ENCODE data around the gene HIVEP2. TPM values are rescaled to one million over a fixed set of nuclear protein-coding genes. Genes with fewer than 3 reads are reported as not detected.
A peak's percentile ranks its signal among the peaks of the same experiment; 100 is the strongest.

Gene HIVEP2
- total and polyA plus RNA-seq, 5 donors from 2014 or later, result 9.7 to 76.7 (median 12.3) TPM

GRCh38 chr6:142870787-142871415, 74.1 kb downstream of the HIVEP2 start:
- peak overlapping the region in 3 of 4 donors; percentile 11 to 52 (median 19) for H3K4me3 Mint-ChIP-seq

GRCh38 chr6:142868917-142869316, 76.1 kb downstream of the HIVEP2 start:
- no peak overlapping the region for H3K4me3 Mint-ChIP-seq
- Histone ChIP-seq H3K4me3 (ENCODE audit: low read depth, low read length) (no peak overlapping the region), H3K27me3 (ENCODE audit: control insufficient read depth, insufficient read depth, low read length) (no peaks in the 10 kb centered on the region), H3K36me3 (ENCODE audit: control insufficient read depth, insufficient read depth, low read length) (peaks cover 5% of the 10 kb centered on the region), H3K9me3 (ENCODE audit: control insufficient read depth in 2 of 2, low read length in 2 of 2) (no peaks in the 10 kb centered on the region), H3K27ac (ENCODE audit: insufficient read depth, low read length, poor library complexity, severe bottlenecking) (peak overlapping the region; percentile 84), H3K4me1 (ENCODE audit: control insufficient read depth, insufficient read depth, low read length, poor library complexity, severe bottlenecking) (peaks cover 84% of the 10 kb centered on the region)
- DNase-seq (no peak), ATAC-seq (ENCODE audit: low read depth in 2 of 2) (no peak)
- H3K27ac Mint-ChIP-seq, result peak overlapping the region in 1 of 3 donors; percentile 27
- no peaks in the 10 kb centered on the region for H3K27me3 Mint-ChIP-seq
- no peaks in the 10 kb centered on the region for H3K36me3 Mint-ChIP-seq
- H3K4me1 Mint-ChIP-seq, result peaks cover 69 to 93% (median 87%) of the 10 kb centered on the region in 4 donors
- H3K9me3 Mint-ChIP-seq, result no peaks in the 10 kb centered on the region

More at GRCh38 chr6:142870787-142871415, 74.1 kb downstream of the HIVEP2 start:
- Mint-ChIP-seq H3K9me3 (no peaks in the 10 kb centered on the region), H3K27me3 (no peaks in the 10 kb centered on the region), H3K27ac (peak overlapping the region; percentile 66 to 91 (median 78)), H3K4me1 (peaks cover 73 to 93% (median 86%) of the 10 kb centered on the region in 4 donors), H3K36me3 (peaks cover 9% of the 10 kb centered on the region)
- H3K4me3 ChIP-seq (ENCODE audit: low read depth, low read length), result peak overlapping the region; percentile 22
- H3K4me1 ChIP-seq (ENCODE audit: control insufficient read depth, insufficient read depth, low read length, poor library complexity, severe bottlenecking), result peaks cover 74% of the 10 kb centered on the region
- peaks cover 7% of the 10 kb centered on the region for H3K36me3 ChIP-seq (ENCODE audit: control insufficient read depth, insufficient read depth, low read length)
- DNase-seq, result no peak
- ATAC-seq (ENCODE audit: low read depth in 2 of 2), result no peak
- H3K27ac ChIP-seq (ENCODE audit: insufficient read depth, low read length, poor library complexity, severe bottlenecking), result peak overlapping the region; percentile 84
- no peaks in the 10 kb centered on the region for H3K27me3 ChIP-seq (ENCODE audit: control insufficient read depth, insufficient read depth, low read length)
- no peaks in the 10 kb centered on the region for H3K9me3 ChIP-seq (ENCODE audit: control insufficient read depth in 2 of 2, low read length in 2 of 2)

DNA sequence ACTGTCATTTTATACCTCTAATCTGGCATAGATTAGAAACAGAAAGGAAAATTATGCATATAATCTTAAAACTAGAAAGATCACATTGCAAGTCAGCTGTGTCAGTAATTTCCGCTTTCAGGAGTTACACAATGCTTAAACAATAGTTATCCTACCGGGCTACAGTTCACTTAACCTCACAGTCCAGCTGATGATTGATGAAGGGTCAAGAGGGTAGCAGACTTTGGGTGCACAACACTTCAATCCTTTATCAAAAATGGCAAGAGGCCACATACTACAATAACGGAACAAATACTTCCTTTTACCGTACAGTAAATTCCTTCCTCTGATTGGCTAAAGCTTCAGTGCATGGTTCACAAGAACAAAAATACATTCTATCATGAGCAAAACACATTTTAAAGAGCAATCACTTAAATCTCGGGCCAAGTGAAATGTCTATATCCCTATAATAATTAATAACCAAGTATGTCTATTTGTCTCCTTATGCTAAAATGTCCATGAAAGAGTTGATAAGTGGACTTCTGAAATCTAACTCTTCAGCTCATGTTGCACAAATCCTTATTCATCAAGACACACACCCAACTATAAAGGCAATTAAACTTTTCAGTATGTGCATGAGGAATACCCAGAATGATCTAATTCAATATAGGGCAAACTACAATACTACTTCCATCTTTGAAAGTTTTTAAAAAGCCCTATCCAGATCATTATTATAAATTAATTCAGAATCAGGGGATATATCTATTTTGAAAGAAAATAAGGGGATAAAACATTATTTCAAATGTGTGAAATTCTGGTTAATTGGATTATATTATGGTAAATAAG, 76.8 kb downstream of the HIVEP2 start:
- peak in 1 of 3 donors; percentile 52 for DNase-seq
- no peaks in the 10 kb centered on the region for H3K9me3 ChIP-seq (ENCODE audit: control insufficient read depth in 2 of 2, low read length in 2 of 2)
- H3K4me3 ChIP-seq (ENCODE audit: low read depth, low read length), result peak overlapping the region; percentile 85
- peaks cover 88% of the 10 kb centered on the region for H3K4me1 ChIP-seq (ENCODE audit: control insufficient read depth, insufficient read depth, low read length, poor library complexity, severe bottlenecking)
- peak overlapping the region; percentile 84 for H3K27ac ChIP-seq (ENCODE audit: insufficient read depth, low read length, poor library complexity, severe bottlenecking)
- ATAC-seq (ENCODE audit: low read depth in 2 of 2), result peak in 1 of 2 donors; percentile 38
- H3K9me3 Mint-ChIP-seq, result no peaks in the 10 kb centered on the region
- H3K27ac Mint-ChIP-seq, result peak overlapping the region; percentile 70 to 88 (median 81)
- H3K4me1 Mint-ChIP-seq, result peaks cover 70 to 91% (median 86%) of the 10 kb centered on the region in 4 donors
- H3K36me3 Mint-ChIP-seq, result no peaks in the 10 kb centered on the region
- H3K27me3 ChIP-seq (ENCODE audit: control insufficient read depth, insufficient read depth, low read length), result no peaks in the 10 kb centered on the region
- H3K4me3 Mint-ChIP-seq, result peak overlapping the region; percentile 64 to 89 (median 80)
- H3K27me3 Mint-ChIP-seq, result no peaks in the 10 kb centered on the region
- peaks cover 5% of the 10 kb centered on the region for H3K36me3 ChIP-seq (ENCODE audit: control insufficient read depth, insufficient read depth, low read length)

DNA sequence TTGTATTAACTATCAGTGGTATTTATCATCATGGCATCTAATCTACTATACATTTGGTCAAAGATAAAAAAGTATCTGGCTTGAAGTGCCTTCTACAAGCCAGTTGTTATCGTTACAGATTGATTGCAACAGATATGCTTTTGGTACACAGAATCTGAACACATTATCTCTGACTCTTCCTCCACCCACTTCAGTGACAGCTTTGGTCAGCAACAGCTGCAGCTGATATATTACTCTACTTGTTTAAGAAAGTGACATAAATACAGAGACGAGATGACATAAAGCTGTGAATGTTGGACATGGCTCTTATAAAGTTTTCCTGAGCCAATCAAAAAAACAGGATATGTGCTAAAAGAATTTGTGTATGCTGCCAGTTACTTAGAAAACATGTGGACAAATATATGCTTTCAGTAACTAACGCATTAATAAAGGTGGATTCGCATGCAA, 77.6 kb downstream of the HIVEP2 start:
- Histone ChIP-seq H3K36me3 (ENCODE audit: control insufficient read depth, insufficient read depth, low read length) (peaks cover 5% of the 10 kb centered on the region), H3K27me3 (ENCODE audit: control insufficient read depth, insufficient read depth, low read length) (no peaks in the 10 kb centered on the region), H3K4me1 (ENCODE audit: control insufficient read depth, insufficient read depth, low read length, poor library complexity, severe bottlenecking) (peaks cover 80% of the 10 kb centered on the region), H3K27ac (ENCODE audit: insufficient read depth, low read length, poor library complexity, severe bottlenecking) (peak overlapping the region; percentile 84), H3K4me3 (ENCODE audit: low read depth, low read length) (peak overlapping the region; percentile 85), H3K9me3 (ENCODE audit: control insufficient read depth in 2 of 2, low read length in 2 of 2) (no peaks in the 10 kb centered on the region)
- peak overlapping the region; percentile 70 to 81 (median 72) for H3K27ac Mint-ChIP-seq
- peak overlapping the region; percentile 64 to 89 (median 80) for H3K4me3 Mint-ChIP-seq
- H3K9me3 Mint-ChIP-seq, result no peaks in the 10 kb centered on the region
- no peak for ATAC-seq (ENCODE audit: low read depth in 2 of 2)
- DNase-seq, result peak in 1 of 3 donors; percentile 29
- H3K36me3 Mint-ChIP-seq, result no peaks in the 10 kb centered on the region
- no peaks in the 10 kb centered on the region for H3K27me3 Mint-ChIP-seq
- H3K4me1 Mint-ChIP-seq, result peaks cover 64 to 83% (median 78%) of the 10 kb centered on the region in 4 donors

DNA sequence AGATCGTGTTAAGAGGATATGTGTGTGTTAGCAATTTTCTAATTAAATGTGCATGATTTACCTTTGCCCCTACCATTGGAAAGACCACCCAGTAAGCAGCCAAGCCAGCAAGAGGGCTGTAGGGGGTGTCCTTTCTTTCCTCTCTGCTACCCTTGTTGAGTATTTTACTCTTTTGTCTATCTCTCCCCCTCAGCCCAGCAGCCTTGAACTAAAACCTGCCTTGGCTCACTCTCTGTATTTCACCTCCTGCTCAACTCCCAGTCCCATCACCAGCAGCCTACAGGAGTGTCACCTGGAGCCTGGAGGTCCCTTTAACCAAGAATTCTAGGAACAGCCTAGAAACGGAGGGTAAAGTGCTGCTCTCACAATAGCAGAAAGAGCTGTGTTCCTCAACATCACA, 81.0 kb downstream of the HIVEP2 start:
- Histone ChIP-seq H3K36me3 (ENCODE audit: control insufficient read depth, insufficient read depth, low read length) (no peaks in the 10 kb centered on the region), H3K4me1 (ENCODE audit: control insufficient read depth, insufficient read depth, low read length, poor library complexity, severe bottlenecking) (peaks cover 82% of the 10 kb centered on the region), H3K4me3 (ENCODE audit: low read depth, low read length) (peak overlapping the region; percentile 11), H3K27ac (ENCODE audit: insufficient read depth, low read length, poor library complexity, severe bottlenecking) (peak overlapping the region; percentile 49), H3K27me3 (ENCODE audit: control insufficient read depth, insufficient read depth, low read length) (no peaks in the 10 kb centered on the region), H3K9me3 (ENCODE audit: control insufficient read depth in 2 of 2, low read length in 2 of 2) (no peaks in the 10 kb centered on the region)
- H3K9me3 Mint-ChIP-seq, result no peaks in the 10 kb centered on the region
- no peaks in the 10 kb centered on the region for H3K27me3 Mint-ChIP-seq
- no peak for DNase-seq
- H3K36me3 Mint-ChIP-seq, result peaks cover 3% of the 10 kb centered on the region
- H3K4me1 Mint-ChIP-seq, result peaks cover 58 to 86% (median 74%) of the 10 kb centered on the region in 4 donors
- peak overlapping the region; percentile 70 to 94 (median 75) for H3K27ac Mint-ChIP-seq
- no peak for ATAC-seq (ENCODE audit: low read depth in 2 of 2)
- H3K4me3 Mint-ChIP-seq, result peak overlapping the region; percentile 1 to 67 (median 59)

- Histone ChIP-seq H3K9me3 (ENCODE audit: control insufficient read depth in 2 of 2, low read length in 2 of 2) (no peaks in the 10 kb centered on the region), H3K36me3 (ENCODE audit: control insufficient read depth, insufficient read depth, low read length) (no peaks in the 10 kb centered on the region), H3K27ac (ENCODE audit: insufficient read depth, low read length, poor library complexity, severe bottlenecking) (peak overlapping the region; percentile 58), H3K4me3 (ENCODE audit: low read depth, low read length) (peak overlapping the region; percentile 49), H3K4me1 (ENCODE audit: control insufficient read depth, insufficient read depth, low read length, poor library complexity, severe bottlenecking) (peaks cover 82% of the 10 kb centered on the region), H3K27me3 (ENCODE audit: control insufficient read depth, insufficient read depth, low read length) (no peaks in the 10 kb centered on the region)
- Mint-ChIP-seq H3K4me3 (peak overlapping the region in 2 of 4 donors; percentile 19 to 75), H3K36me3 (peaks cover 6% of the 10 kb centered on the region), H3K27me3 (no peaks in the 10 kb centered on the region), H3K4me1 (peaks cover 54 to 87% (median 70%) of the 10 kb centered on the region in 4 donors), H3K9me3 (no peaks in the 10 kb centered on the region), H3K27ac (peak overlapping the region; percentile 81 to 94 (median 91))
- DNase-seq, result no peak
- ATAC-seq (ENCODE audit: low read depth in 2 of 2), result no peak
Observed at GRCh38 chr6:142861711-142862110, 83.3 kb downstream of the HIVEP2 start.

DNA sequence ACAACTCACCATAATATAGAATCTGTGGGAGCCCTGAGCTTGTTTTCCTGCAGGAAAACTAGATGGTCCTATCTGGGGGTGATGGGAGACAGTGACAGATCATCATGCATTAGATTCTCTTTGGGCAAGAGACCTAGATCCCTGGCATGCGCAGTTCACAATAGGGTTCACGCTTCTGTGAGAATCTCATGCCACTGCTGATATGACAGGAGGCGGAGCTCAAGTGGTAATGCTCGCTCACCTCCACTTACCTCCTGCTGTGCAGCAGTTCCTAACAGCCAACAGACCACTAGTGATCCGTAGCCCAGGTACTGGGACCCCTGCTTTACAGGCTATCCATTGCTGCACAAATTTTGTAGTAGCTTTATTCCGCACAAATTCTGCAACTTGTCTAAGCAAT, 84.5 kb downstream of the HIVEP2 start:
- Mint-ChIP-seq H3K27me3 (no peaks in the 10 kb centered on the region), H3K36me3 (peaks cover 6% of the 10 kb centered on the region), H3K4me1 (peaks cover 61 to 86% (median 70%) of the 10 kb centered on the region in 4 donors), H3K27ac (peak overlapping the region; percentile 81 to 94 (median 91)), H3K9me3 (no peaks in the 10 kb centered on the region), H3K4me3 (peak overlapping the region; percentile 65 to 74 (median 68))
- Histone ChIP-seq H3K4me1 (ENCODE audit: control insufficient read depth, insufficient read depth, low read length, poor library complexity, severe bottlenecking) (peaks cover 82% of the 10 kb centered on the region), H3K9me3 (ENCODE audit: control insufficient read depth in 2 of 2, low read length in 2 of 2) (no peaks in the 10 kb centered on the region), H3K27ac (ENCODE audit: insufficient read depth, low read length, poor library complexity, severe bottlenecking) (peak overlapping the region; percentile 58), H3K27me3 (ENCODE audit: control insufficient read depth, insufficient read depth, low read length) (no peaks in the 10 kb centered on the region), H3K4me3 (ENCODE audit: low read depth, low read length) (peak overlapping the region; percentile 49), H3K36me3 (ENCODE audit: control insufficient read depth, insufficient read depth, low read length) (no peaks in the 10 kb centered on the region)
- no peak for DNase-seq
- ATAC-seq (ENCODE audit: low read depth in 2 of 2), result no peak

Data from CD4-positive, CD25-positive, alpha-beta regulatory T cell (primary cell).